Fibroblast of skin of scalp (primary cell): ENCODE measurements around the gene PRKRA.
"Not testable (repeated sequence)": the region's sequence is repeated elsewhere in the genome, so short reads cannot be mapped to it uniquely, and the experiment has no call there.

Experiments used
- DNase-seq: peaks from one replicate; pipeline ENCODE4 v3.0.0-alpha.2; 2013

Gene PRKRA

DNA sequence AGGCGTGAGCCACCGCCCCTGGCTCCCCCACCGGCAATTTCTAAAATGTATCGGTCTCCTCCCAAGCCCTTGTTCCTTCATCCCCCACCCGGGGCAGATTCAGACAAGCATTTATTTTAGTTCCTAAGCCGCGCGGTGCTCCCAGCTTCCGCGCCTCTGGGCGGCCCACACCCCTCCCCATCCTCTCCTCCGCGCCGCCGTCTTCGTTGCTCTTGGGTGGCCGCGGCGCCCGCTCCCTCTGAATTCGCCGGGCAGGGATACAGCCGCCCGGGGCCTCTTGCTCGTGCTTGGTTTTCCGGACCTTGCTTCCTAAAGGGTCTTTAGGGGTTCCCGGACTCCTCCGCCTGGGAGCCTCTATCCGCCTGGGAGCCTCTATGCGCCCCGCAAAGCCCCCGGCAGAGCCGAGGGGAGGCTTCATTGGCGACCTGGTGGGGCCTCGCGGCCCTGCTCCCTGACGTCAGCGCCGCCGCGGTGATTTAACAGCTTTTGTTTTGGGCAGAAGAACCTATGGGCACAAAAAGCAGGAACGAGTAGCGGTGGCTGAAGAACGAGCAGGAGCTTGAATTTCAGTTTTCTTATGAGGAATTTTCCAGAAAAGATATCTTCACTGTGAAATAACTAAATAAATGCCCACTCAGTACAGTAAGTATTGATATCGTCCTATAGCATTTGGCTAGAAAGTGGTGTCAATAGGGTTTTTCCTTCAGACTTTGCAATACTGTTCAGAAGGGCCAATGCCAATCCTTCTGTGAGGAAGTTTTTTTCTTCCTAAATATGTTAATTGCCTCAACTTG is 37.3 kb downstream of the PRKRA start:
- DNase-seq = peak; percentile 77

DNA sequence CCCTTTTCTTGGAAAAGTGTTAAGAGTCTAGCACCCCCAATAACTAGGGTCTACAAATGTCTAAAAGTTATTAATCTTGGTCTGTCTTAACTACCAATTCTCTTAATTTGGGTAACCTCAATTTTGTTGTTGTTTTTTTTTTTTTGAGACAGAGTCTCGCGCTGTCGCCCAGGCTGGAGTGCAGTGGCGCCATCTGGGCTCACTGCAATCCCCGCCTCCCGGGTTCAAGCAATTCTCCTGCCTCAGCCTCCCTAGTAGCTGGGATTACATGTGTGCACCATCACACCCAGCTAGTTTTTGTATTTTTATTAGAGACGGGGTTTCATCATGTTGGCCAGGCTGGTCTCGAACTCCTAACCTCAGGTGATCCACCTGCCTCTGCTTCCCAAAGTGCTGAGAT is 38.5 kb downstream of the PRKRA start:
- DNase-seq = not testable (repeated sequence)

GRCh38 chr2:178412047-178412446 is 38.9 kb downstream of the PRKRA start:
- DNase-seq = no peak

GRCh38 chr2:178409261-178409660 is 41.7 kb downstream of the PRKRA start:
- DNase-seq = no peak

DNA sequence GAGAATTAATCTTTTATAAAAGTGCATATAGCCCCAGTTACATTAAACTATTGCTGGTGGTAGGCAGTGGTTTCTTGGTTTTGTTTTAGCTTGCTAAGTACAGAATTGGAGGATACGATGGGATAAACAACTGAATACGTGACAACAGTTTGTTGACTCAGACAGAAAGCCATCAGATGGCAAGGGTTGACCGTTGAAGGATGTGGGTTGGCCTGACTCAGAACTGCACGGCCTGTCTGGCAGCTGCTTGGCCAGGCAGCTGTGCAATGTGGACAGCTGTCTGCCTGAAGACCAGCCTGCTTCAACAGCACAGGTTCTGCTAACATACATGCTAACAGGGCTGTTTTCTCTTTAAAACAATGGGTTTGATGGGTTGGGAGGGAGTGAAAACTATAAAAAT is 46.6 kb downstream of the PRKRA start:
- peak; percentile 25 for DNase-seq

DNA sequence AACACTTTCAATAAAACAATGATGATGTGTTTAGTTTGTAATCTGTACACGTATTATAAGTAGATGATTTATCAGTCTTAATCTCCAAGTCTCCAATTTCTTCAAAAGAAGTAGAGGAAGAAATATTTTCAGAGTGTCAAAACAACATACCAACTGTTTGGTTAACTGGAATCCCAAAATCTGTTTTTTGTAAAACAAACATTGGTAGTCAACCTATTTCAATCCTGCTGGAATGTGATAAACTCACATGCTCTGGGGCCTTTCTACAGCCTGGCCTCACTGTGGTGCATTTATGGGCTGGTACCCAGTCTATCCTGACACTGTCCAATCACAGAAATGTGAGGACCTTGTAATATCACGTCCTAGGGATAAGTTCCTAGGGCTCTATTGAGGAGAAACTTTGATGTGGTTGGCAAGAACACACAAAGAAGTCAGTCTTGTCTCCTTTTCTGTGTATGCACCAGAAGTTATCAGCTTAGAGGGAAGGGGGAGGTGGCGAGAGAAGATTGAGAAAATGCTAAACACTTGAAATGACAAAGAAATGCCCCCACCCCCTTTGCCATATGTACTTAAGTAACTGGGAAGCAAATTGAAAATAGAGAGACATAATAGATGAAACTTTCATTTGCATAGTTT is 47.2 kb downstream of the PRKRA start:
- no peak for DNase-seq

DNA sequence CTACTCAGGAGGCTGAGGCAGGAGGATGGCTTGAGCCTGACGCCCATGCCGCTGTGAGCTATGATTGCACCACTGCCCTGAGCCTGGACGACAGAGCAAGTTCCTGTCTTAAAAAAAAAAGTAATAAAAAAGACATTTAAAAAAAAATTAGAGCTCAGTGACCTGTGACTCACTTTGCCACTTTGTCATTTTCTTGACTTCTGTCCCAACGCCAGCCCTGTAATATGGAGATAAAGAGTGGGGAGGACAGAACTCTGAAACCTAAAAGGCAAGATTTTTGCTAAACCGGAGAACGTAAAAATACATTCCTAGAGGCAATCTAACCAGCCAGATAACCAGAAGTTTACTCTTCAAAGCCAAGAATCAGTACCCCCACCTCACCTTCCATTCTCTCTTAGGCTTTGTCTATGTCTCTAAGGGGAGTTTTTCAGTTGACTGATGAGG is 49.0 kb downstream of the PRKRA start:
- DNase-seq = no peak

- DNase-seq = peak; percentile 46
Observed at GRCh38 chr2:178397002-178397605, 53.9 kb downstream of the PRKRA start.

DNA sequence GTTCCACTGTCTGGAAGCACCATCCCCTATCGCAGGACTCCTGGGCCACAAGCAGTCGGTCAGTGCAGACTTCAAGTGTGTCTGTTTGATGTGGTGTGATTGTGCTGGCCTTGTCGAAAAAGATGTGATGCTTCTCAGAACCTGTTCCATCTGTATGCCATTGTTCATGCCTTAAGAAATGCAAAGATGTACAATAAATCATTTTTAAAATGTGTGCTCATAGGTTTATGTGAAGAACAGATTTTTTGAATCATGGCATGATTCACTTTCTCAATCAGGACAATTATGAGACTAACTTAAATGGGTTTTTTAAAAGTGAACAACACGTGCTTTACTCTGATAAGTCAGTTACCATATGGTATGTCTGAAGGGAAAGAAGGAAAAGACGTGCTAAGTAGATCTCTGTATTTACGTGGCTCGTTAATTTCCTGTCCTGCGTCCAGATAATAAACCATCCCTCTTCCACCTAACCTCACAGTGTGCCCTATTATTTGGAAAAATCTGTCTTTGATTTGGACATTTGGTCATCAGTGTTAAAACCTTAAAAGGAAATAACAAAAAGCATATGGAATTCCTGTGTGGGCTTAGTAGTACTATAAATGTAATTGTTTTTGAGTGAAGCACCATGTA is 54.9 kb downstream of the PRKRA start:
- DNase-seq = no peak

- no peak for DNase-seq
Observed at GRCh38 chr2:178395295-178395694, 55.7 kb downstream of the PRKRA start.

DNA sequence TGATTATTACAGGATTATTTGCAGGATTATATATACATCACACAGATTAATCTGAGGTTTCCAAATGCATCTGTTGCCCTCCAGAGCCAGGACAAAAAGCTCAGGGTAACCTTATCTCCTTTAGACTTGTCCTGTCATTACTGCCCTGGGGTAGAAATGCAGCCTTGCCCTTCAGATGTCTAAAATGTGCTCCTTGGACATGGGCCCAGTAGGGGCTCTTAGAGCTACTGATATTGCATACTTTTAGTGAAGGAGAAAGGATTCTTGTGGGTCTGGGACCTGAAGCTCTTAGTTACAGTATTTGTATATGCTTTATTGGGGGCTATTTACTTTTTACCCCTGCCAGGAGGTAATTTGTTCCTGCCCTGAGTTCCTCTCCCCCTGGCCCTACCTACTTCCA is 56.1 kb downstream of the PRKRA start:
- DNase-seq = no peak

GRCh38 chr2:178392215-178392614 is 58.8 kb downstream of the PRKRA start:
- DNase-seq = no peak

DNA sequence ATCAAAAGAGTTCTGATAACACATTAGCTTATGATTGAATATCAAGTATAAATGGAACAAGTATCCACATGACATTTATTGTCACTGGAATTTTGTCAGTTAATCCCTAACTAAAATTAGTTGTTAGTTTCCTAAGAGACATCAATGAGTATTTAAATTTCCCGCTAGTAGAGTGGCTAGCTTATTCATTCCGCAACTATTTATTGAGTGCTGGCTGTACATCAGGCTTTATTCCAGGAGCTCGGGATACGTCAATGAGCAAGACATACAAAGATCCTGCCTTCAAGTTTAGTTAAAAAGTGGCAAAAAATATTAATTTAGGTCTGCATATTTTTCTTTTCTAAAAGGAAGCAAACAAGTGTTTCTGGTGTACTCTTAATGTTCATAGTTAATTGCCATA is 59.3 kb downstream of the PRKRA start:
- no peak for DNase-seq

GRCh38 chr2:178388287-178388686 is 62.7 kb downstream of the PRKRA start:
- DNase-seq = no peak

DNA sequence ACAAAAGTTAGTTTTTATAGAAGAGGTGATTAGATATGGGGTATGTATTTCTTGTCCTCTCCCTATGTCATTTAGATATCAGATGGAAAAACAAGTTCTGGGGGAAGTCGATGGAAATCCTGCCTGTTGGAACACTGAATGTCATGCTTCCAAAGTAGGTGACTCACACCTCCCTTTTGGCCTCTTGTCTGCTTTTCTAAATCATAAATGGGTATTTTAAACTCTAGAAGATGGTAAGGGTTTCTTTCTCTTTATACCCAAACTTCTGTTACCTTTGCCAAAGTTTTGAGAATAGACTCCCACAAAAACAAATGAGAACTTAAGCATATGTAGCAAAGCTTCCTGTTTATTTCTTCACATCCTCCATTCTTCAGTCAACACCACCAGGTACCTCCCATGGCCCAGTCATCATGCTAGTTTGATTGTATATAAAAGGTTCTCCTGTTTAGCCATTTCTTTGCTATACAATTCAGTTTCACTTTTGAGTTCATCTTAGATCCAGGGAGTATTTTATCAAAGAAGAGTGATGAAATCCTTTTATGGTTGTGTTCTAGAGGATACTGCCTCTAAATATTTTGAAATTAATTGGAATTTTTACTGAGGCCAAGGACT is 63.9 kb downstream of the PRKRA start:
- DNase-seq = no peak

GRCh38 chr2:178385595-178386148 is 65.3 kb downstream of the PRKRA start:
- DNase-seq = no peak

- DNase-seq = no peak
Observed at GRCh38 chr2:178383718-178384117, 67.3 kb downstream of the PRKRA start.
